ENCODE results near the gene DBN1. TPM values are rescaled to one million over a fixed set of nuclear protein-coding genes. Genes with fewer than 3 reads are reported as not detected.

The DBN1 gene
- total and polyA plus RNA-seq, 9 of the 15 experiments (the other 6 are each of a cell fraction or from before 2014, with no cell fraction given), result 0.25 to 87.2 (median 27.9) TPM

DNA sequence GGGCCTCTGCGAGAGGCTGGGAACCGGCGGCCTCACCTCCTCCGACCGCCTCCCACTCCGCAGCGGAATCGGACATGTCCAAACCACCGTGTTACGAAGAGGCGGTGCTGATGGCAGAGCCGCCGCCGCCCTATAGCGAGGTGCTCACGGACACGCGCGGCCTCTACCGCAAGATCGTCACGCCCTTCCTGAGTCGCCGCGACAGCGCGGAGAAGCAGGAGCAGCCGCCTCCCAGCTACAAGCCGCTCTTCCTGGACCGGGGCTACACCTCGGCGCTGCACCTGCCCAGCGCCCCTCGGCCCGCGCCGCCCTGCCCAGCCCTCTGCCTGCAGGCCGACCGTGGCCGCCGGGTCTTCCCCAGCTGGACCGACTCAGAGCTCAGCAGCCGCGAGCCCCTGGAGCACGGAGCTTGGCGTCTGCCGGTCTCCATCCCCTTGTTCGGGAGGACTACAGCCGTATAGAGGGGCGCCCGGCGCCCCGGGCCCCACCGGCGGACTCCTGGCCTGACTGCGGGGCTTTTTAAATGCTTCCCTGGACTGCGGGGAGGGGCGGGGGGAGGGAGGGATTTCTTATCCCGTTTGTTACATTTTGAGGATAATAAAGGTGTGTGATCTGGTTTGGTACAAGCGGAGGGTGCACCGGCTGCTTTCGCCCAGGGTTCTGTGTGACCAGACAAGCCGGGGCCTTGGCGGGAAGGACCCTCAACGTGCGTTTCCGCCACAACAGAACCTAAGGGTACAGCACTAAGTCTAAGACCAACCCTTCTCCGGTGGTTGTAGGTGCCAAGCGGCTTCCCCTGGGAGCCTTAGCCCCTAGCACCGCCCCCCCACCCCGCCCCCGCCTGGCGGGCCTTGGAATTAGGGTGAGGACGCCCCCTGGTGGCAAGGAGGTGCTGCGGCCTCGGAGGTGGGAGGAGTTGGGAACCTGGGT lies 17.5 kb downstream of the DBN1 start (continued):
- TF ChIP-seq ZNF764 (CRISPR knock-in tag; IDR thresholded peaks at IDR 0.05; ENCODE audit: low read depth), result no peak
- peak; percentile 11; the same call in 1 of the 2 replicates for TF ChIP-seq JUND (IDR thresholded peaks at IDR 0.05; ENCODE audit: borderline replicate concordance, low read depth, low read length)
- 0 out of 3 replicates have a peak, but pooled peaks have one; percentile 1 for TF ChIP-seq JUND (tag; IDR thresholded peaks at IDR 0.05; ENCODE audit: borderline replicate concordance, low read depth, low read length)
- TF ChIP-seq, protein P1, sequence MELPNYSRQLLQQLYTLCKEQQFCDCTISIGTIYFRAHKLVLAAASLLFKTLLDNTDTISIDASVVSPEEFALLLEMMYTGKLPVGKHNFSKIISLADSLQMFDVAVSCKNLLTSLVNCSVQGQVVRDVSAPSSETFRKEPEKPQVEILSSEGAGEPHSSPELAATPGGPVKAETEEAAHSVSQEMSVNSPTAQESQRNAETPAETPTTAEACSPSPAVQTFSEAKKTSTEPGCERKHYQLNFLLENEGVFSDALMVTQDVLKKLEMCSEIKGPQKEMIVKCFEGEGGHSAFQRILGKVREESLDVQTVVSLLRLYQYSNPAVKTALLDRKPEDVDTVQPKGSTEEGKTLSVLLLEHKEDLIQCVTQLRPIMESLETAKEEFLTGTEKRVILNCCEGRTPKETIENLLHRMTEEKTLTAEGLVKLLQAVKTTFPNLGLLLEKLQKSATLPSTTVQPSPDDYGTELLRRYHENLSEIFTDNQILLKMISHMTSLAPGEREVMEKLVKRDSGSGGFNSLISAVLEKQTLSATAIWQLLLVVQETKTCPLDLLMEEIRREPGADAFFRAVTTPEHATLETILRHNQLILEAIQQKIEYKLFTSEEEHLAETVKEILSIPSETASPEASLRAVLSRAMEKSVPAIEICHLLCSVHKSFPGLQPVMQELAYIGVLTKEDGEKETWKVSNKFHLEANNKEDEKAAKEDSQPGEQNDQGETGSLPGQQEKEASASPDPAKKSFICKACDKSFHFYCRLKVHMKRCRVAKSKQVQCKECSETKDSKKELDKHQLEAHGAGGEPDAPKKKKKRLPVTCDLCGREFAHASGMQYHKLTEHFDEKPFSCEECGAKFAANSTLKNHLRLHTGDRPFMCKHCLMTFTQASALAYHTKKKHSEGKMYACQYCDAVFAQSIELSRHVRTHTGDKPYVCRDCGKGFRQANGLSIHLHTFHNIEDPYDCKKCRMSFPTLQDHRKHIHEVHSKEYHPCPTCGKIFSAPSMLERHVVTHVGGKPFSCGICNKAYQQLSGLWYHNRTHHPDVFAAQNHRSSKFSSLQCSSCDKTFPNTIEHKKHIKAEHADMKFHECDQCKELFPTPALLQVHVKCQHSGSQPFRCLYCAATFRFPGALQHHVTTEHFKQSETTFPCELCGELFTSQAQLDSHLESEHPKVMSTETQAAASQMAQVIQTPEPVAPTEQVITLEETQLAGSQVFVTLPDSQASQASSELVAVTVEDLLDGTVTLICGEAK (IDR thresholded peaks at IDR 0.05), result no peak
- TF ChIP-seq, protein P1 (CRISPR knock-in tag; IDR thresholded peaks at IDR 0.05), result no peak
- no peak for TF ChIP-seq TARDBP (IDR thresholded peaks at IDR 0.05)
- peak; percentile 67 for TF ChIP-seq SMC3 (conservative IDR thresholded peaks at IDR 0.05; ENCODE audit: insufficient read depth, low read depth, low read length)
- TF ChIP-seq CAMTA2 (CRISPR knock-in tag; conservative IDR thresholded peaks at IDR 0.05), result no peak
- TF ChIP-seq, protein P2, sequence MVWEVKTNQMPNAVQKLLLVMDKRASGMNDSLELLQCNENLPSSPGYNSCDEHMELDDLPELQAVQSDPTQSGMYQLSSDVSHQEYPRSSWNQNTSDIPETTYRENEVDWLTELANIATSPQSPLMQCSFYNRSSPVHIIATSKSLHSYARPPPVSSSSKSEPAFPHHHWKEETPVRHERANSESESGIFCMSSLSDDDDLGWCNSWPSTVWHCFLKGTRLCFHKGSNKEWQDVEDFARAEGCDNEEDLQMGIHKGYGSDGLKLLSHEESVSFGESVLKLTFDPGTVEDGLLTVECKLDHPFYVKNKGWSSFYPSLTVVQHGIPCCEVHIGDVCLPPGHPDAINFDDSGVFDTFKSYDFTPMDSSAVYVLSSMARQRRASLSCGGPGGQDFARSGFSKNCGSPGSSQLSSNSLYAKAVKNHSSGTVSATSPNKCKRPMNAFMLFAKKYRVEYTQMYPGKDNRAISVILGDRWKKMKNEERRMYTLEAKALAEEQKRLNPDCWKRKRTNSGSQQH (CRISPR knock-in tag; IDR thresholded peaks at IDR 0.05), result no peak
- peak; percentile 22; the same call in 1 of the 2 replicates for TF ChIP-seq NCOR1 (IDR thresholded peaks at IDR 0.05)
- TF ChIP-seq SPI1 (IDR thresholded peaks at IDR 0.05; ENCODE audit: borderline replicate concordance, low read depth, low read length), result no peak
- TF ChIP-seq, protein P3, sequence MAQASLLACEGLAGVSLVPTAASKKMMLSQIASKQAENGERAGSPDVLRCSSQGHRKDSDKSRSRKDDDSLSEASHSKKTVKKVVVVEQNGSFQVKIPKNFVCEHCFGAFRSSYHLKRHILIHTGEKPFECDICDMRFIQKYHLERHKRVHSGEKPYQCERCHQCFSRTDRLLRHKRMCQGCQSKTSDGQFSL (CRISPR knock-in tag; IDR thresholded peaks at IDR 0.05), result peak; percentile 100
- TF ChIP-seq, protein P3 (tag; IDR thresholded peaks at IDR 0.05), result peak in 1 of 2 experiments; percentile 100; a peak in 2 of 4 replicates
- peak; percentile 0 for TF ChIP-seq FUS (optimal IDR thresholded peaks at IDR 0.05; ENCODE audit: low read depth, low read length)
- TF ChIP-seq CHD2 (IDR thresholded peaks at IDR 0.05; ENCODE audit: low read depth, low read length), result 0 out of 2 replicates have a peak, but pooled peaks have one; percentile 9
- no peak for TF ChIP-seq NFIX (CRISPR knock-in tag; IDR thresholded peaks at IDR 0.05; ENCODE audit: low read depth)
- TF ChIP-seq HMG20A (CRISPR knock-in tag; conservative IDR thresholded peaks at IDR 0.05), result no peak

Measured in K562 (cell line).